Smooth muscle cell (in vitro differentiated cells): Measurements from ENCODE around the gene FNIP2. TPM values are rescaled to one million over a fixed set of nuclear protein-coding genes. Genes with fewer than 3 reads are reported as not detected.

Experiments used
- DNase-seq: peaks from one replicate; lab custom pipeline; 2025; ENCODE audit not compliant: unreplicated experiment; lab: John Stamatoyannopoulos, UW
- H2AFZ ChIP-seq: fragments of 200-600 bp; sonication (generic); 2 replicates; pipeline ENCODE4 v1.6.0; 2016; ENCODE audit warnings: antibody characterized with exemption, low read depth, mild to moderate bottlenecking
- H3F3A ChIP-seq: fragments of 200-600 bp; sonication (generic); 2 replicates; pipeline ENCODE4 v1.6.0; 2017; ENCODE audit warnings: antibody characterized with exemption, low read depth
- H3K27ac ChIP-seq: fragments of 200-600 bp; sonication (generic); 2 replicates; pipeline ENCODE4 v1.5.1; 2016; ENCODE audit warnings: low read depth, mild to moderate bottlenecking
- H3K27me3 ChIP-seq: fragments of 200-600 bp; sonication (generic); 2 replicates; pipeline ENCODE4 v1.6.1; 2016; ENCODE audit warnings: low read depth, mild to moderate bottlenecking
- H3K36me3 ChIP-seq: fragments of 200-600 bp; sonication (generic); 2 replicates; pipeline ENCODE4 v1.5.1; 2016; ENCODE audit warnings: low read depth
- H3K4me1 ChIP-seq: fragments of 200-600 bp; sonication (generic); 2 replicates; pipeline ENCODE4 v1.5.1; 2016; ENCODE audit warnings: low read depth
- H3K4me2 ChIP-seq: fragments of 200-600 bp; sonication (generic); 2 replicates; pipeline ENCODE4 v1.6.0; 2016; ENCODE audit warnings: mild to moderate bottlenecking
- H3K4me3 ChIP-seq: fragments of 200-600 bp; sonication (generic); 2 replicates; pipeline ENCODE4 v1.5.1; 2016; ENCODE audit warnings: mild to moderate bottlenecking
- H3K79me2 ChIP-seq: fragments of 200-600 bp; sonication (generic); 2 replicates; pipeline ENCODE4 v1.6.0; 2016; ENCODE audit warnings: low read depth, mild to moderate bottlenecking
- H3K9ac ChIP-seq: fragments of 200-600 bp; sonication (generic); 2 replicates; pipeline ENCODE4 v1.6.0; 2016; ENCODE audit warnings: low read depth
- H3K9me3 ChIP-seq: fragments of 200-600 bp; sonication (generic); replicated peaks from 2 replicates; pipeline ENCODE4 v1.5.1; 2016; ENCODE audit warnings: low read depth
- H4K20me1 ChIP-seq: fragments of 200-600 bp; sonication (generic); 2 replicates; pipeline ENCODE4 v1.6.0; 2016; ENCODE audit warnings: low read depth
- CTCF ChIP-seq: fragments of 200-600 bp; sonication (generic); IDR thresholded peaks from 2 replicates; pipeline ENCODE4 v1.5.1; 2017; ENCODE audit warnings: borderline replicate concordance, mild to moderate bottlenecking, antibody characterized with exemption; ENCODE audit not compliant: insufficient read depth, poor library complexity, severe bottlenecking
- WGBS: methylation state at CpG from one replicate; pipeline ENCODE4 v1.1.7; 2016; ENCODE audit warnings: low lambda C conversion rate; 5-methylcytosine and 5-hydroxymethylcytosine counted together
- polyA plus RNA-seq: library from polyadenylated mRNA; unstranded; fragments of >200 nt; fragmentation: Nextera tagmentation; extraction: Ambion mirVana; gene quantifications from 2 replicates; pipeline ENCODE4 v1.2.1, GENCODE V29; 2016
- total RNA-seq: library from RNA; depleted of rRNA; stranded (reverse); fragments of >200 nt; gene quantifications from 2 replicates; pipeline ENCODE4 v1.2.3, GENCODE V29; 2014

The FNIP2 gene
- total and polyA plus RNA-seq, 2 experiments from 2014 or later = 10.4 to 36.3 TPM

GRCh38 chr4:158728236-158728635 lies 40.6 kb upstream of the FNIP2 start:
- Histone ChIP-seq H3K4me1 (no peaks in the 10 kb centered on the region), H4K20me1 (no peaks in the 10 kb centered on the region), H3K27me3 (no peaks in the 10 kb centered on the region), H3K79me2 (no peaks in the 10 kb centered on the region), H3K9ac (no peak overlapping the region), H3F3A (no peaks in the 10 kb centered on the region), H2AFZ (no peak overlapping the region), H3K4me2 (no peak overlapping the region), H3K4me3 (no peak overlapping the region), H3K36me3 (no peaks in the 10 kb centered on the region), H3K9me3 (no peaks in the 10 kb centered on the region), H3K27ac (no peak overlapping the region)
- no peak for DNase-seq
- no peak for TF ChIP-seq CTCF
- 73% methylated on average over 1 of the region's 1 CpG for WGBS

- no peak overlapping the region for H2AFZ ChIP-seq
- no peaks in the 10 kb centered on the region for H3K79me2 ChIP-seq
- no peak overlapping the region for H3K9ac ChIP-seq
- no peaks in the 10 kb centered on the region for H3K4me1 ChIP-seq
- no peaks in the 10 kb centered on the region for H3K27me3 ChIP-seq
- no peak overlapping the region for H3K27ac ChIP-seq
- H3K4me2 ChIP-seq = no peak overlapping the region
- TF ChIP-seq CTCF = peak; percentile 78
- peak; percentile 0 for DNase-seq
- 41% methylated on average over 5 of the region's 5 CpGs for WGBS
- no peaks in the 10 kb centered on the region for H3F3A ChIP-seq
- H3K4me3 ChIP-seq = no peak overlapping the region
- no peaks in the 10 kb centered on the region for H3K36me3 ChIP-seq
- H3K9me3 ChIP-seq = no peaks in the 10 kb centered on the region
- no peaks in the 10 kb centered on the region for H4K20me1 ChIP-seq
Measured at GRCh38 chr4:158729716-158730559, 38.9 kb upstream of the FNIP2 start.

- WGBS = 95% methylated on average over 2 of the region's 2 CpGs
- Histone ChIP-seq H2AFZ (no peak overlapping the region), H3K27ac (no peak overlapping the region), H3K4me1 (no peaks in the 10 kb centered on the region), H4K20me1 (no peaks in the 10 kb centered on the region), H3K4me3 (no peak overlapping the region), H3K36me3 (no peaks in the 10 kb centered on the region), H3K27me3 (no peaks in the 10 kb centered on the region), H3K9me3 (no peaks in the 10 kb centered on the region), H3F3A (no peaks in the 10 kb centered on the region), H3K79me2 (no peaks in the 10 kb centered on the region), H3K9ac (no peak overlapping the region), H3K4me2 (no peak overlapping the region)
- no peak for TF ChIP-seq CTCF
- no peak for DNase-seq
Measured at GRCh38 chr4:158738866-158739265, 30.0 kb upstream of the FNIP2 start.

- Histone ChIP-seq H3K4me1 (no peaks in the 10 kb centered on the region), H3K27ac (no peak overlapping the region), H3F3A (no peaks in the 10 kb centered on the region), H3K79me2 (no peaks in the 10 kb centered on the region), H3K9me3 (no peaks in the 10 kb centered on the region), H3K4me2 (no peak overlapping the region), H3K4me3 (no peak overlapping the region), H3K36me3 (no peaks in the 10 kb centered on the region), H4K20me1 (no peaks in the 10 kb centered on the region), H2AFZ (no peak overlapping the region), H3K27me3 (no peaks in the 10 kb centered on the region), H3K9ac (no peak overlapping the region)
- no peak for DNase-seq
- TF ChIP-seq CTCF = no peak
- WGBS = 81% methylated on average over 2 of the region's 2 CpGs
Measured at GRCh38 chr4:158739600-158739999, 29.2 kb upstream of the FNIP2 start.
